Measurements from ENCODE around the gene EFCAB5. TPM values are rescaled to one million over a fixed set of nuclear protein-coding genes. Genes with fewer than 3 reads are reported as not detected.
"Not testable (repeated sequence)": the region's sequence is repeated elsewhere in the genome, so short reads cannot be mapped to it uniquely, and the experiment has no call there.

EFCAB5 gene
- not detected for total RNA-seq
- long read RNA-seq = 0 reads

DNA sequence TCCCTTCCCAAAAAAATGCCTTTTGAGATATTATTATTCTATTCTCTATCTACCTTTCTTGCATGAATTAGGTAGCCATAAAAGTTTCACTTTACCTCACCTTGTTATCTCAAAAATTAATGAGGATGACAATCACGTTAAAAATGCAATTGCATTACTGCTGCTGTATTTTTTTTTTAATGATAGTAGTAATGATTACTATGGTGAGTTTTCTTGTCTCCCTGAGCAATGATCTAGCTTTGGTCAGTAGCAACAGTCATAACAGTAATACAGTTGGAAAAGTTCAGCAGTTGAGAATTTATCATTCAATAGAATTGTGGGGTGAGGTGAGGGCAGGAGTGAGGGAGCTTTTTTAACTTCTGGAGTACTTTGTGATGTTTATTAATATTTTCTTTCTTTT lies at the start of gene EFCAB5:
Gene EFCAB5 (plus strand): TSS at position 301 of the 400 bp plus-strand sequence. CDS start 163 bp downstream, outside the sequence.
- Histone ChIP-seq H3K36me3 (no peaks in the 10 kb centered on the region), H3K27me3 (ENCODE audit: low read depth) (no peaks in the 10 kb centered on the region), H3K27ac (replicated peaks) (no peak within 1 kb of the TSS), H3K9me3 (replicated peaks) (no peaks in the 10 kb centered on the region), H3K4me3 (no peak within 1 kb of the TSS), H3K4me1 (no peaks in the 10 kb centered on the region)
- TF ChIP-seq, protein P1, sequence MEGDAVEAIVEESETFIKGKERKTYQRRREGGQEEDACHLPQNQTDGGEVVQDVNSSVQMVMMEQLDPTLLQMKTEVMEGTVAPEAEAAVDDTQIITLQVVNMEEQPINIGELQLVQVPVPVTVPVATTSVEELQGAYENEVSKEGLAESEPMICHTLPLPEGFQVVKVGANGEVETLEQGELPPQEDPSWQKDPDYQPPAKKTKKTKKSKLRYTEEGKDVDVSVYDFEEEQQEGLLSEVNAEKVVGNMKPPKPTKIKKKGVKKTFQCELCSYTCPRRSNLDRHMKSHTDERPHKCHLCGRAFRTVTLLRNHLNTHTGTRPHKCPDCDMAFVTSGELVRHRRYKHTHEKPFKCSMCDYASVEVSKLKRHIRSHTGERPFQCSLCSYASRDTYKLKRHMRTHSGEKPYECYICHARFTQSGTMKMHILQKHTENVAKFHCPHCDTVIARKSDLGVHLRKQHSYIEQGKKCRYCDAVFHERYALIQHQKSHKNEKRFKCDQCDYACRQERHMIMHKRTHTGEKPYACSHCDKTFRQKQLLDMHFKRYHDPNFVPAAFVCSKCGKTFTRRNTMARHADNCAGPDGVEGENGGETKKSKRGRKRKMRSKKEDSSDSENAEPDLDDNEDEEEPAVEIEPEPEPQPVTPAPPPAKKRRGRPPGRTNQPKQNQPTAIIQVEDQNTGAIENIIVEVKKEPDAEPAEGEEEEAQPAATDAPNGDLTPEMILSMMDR (IDR thresholded peaks at IDR 0.05; ENCODE audit: borderline replicate concordance) = no peak
- no peak for DNase-seq
- intact Hi-C loops (cut with micrococcal nuclease) = no loop called here

DNA sequence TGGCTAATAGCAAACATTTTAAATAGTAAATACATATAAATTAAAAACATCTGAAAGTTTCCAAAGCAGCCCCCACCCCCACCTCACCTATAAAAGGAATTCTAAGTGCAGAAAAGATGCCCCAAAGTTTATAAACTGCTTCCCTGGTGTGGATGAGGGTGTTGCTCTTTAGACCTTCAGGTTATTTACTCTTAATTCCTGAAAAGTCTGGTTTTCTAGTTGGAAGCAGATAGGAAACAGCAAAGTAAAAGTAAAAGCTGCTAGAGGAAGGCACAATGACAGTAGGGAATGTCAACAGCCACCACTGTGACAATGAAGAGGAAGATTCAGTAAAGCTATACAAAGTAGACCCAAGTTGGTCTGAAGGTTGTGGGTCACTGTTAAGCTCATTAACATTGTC lies 49.2 kb upstream of the EFCAB5 start:
- H3K4me1 ChIP-seq = no peaks in the 10 kb centered on the region
- H3K27me3 ChIP-seq (ENCODE audit: low read depth) = no peaks in the 10 kb centered on the region
- H3K4me3 ChIP-seq = no peak overlapping the region
- H3K9me3 ChIP-seq (replicated peaks) = peaks cover 7% of the 10 kb centered on the region
- no peak overlapping the region for H3K27ac ChIP-seq (replicated peaks)
- DNase-seq = no peak
- intact Hi-C loops (cut with micrococcal nuclease) = no loop called here
- TF ChIP-seq, protein P1 (IDR thresholded peaks at IDR 0.05; ENCODE audit: borderline replicate concordance) = no peak
- H3K36me3 ChIP-seq = no peaks in the 10 kb centered on the region

DNA sequence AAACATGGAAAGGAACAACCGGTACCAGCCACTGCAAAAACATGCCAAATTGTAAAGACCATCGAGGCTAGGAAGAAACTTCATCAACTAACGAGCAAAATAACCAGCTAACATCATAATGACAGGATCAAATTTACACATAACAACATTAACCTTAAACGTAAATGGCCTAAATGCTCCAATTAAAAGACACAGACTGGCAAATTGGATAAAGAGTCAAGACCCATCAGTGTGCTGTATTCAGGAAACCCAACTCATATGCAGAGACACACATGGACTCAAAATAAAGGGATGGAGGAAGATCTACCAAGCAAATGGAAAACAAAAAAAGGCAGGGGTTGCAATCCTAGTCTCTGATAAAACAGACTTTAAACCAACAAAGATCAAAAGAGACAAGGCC lies 44.3 kb upstream of the EFCAB5 start:
- H3K4me3 ChIP-seq; H3K36me3 ChIP-seq; DNase-seq; H3K27me3 ChIP-seq (ENCODE audit: low read depth); H3K27ac ChIP-seq (replicated peaks); H3K9me3 ChIP-seq (replicated peaks); intact Hi-C loops (cut with micrococcal nuclease); H3K4me1 ChIP-seq: not testable (repeated sequence)

DNA sequence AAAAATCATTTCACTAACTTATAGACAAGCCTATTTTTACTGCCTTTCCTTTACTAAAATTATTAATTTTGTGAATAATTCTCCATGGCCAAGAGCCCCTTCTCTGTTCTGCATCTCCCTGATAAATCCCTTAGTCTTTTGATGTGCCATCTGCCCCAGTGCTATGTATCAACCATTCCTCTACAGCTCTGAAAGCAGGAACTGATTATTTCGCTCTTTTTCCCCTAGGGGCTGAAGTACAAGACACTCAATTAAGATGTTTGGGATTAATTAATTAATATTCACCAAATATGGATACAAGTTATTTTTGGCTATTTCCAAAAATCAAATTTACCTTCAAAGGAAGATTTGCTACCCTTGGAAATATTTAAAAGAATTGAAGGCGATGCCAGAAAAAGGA lies 38.0 kb upstream of the EFCAB5 start:
- Histone ChIP-seq H3K9me3 (replicated peaks) (no peaks in the 10 kb centered on the region), H3K27ac (replicated peaks) (no peak overlapping the region), H3K4me3 (no peak overlapping the region), H3K4me1 (peaks cover 4% of the 10 kb centered on the region), H3K27me3 (ENCODE audit: low read depth) (no peaks in the 10 kb centered on the region), H3K36me3 (no peaks in the 10 kb centered on the region)
- intact Hi-C loops (cut with micrococcal nuclease) = no loop called here
- TF ChIP-seq, protein P1 (IDR thresholded peaks at IDR 0.05; ENCODE audit: borderline replicate concordance) = no peak
- DNase-seq = no peak

DNA sequence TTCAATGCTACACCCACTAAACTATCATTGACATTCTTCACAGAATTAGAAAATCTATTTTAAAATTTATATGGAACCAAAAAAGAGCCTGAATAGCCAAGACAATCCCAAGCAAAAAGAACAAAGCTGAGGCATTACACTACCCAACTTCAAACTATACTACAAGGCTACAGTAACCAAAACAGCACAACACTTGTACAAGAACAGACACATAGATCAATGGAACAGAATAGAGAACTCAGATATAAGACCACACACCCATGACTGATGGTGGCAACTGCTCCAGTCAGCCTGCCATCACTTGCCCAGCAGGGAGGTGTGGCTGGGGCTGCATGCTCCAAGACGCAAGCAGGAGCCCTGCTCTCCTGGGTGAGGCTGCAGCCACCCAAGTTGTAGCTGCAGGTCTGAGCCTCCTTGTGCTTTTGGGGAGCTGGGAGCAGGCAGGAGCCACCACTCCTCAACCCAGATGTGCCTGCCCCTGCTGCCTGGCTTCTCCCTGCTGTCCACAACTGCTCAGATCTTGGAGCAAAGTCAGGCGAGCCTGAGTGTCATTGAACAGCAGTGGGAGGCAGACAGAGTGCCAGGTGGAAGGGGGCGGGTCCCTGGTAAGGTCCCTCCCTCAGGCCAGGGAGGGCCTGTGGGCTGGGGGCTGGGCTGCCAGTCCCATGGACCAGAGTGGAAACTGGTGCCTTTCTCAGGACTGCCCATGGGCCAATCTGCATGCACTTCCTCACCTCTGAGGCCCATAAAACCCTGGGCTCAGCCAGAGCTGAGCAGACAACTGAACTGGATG lies 36.2 kb upstream of the EFCAB5 start:
- no peak overlapping the region for H3K4me3 ChIP-seq
- H3K4me1 ChIP-seq = peaks cover 15% of the 10 kb centered on the region
- TF ChIP-seq, protein P1 (IDR thresholded peaks at IDR 0.05; ENCODE audit: borderline replicate concordance) = no peak
- H3K9me3 ChIP-seq (replicated peaks) = no peaks in the 10 kb centered on the region
- no peaks in the 10 kb centered on the region for H3K27me3 ChIP-seq (ENCODE audit: low read depth)
- intact Hi-C loops (cut with micrococcal nuclease) = no loop called here
- DNase-seq = no peak
- no peak overlapping the region for H3K27ac ChIP-seq (replicated peaks)
- H3K36me3 ChIP-seq = no peaks in the 10 kb centered on the region

DNA sequence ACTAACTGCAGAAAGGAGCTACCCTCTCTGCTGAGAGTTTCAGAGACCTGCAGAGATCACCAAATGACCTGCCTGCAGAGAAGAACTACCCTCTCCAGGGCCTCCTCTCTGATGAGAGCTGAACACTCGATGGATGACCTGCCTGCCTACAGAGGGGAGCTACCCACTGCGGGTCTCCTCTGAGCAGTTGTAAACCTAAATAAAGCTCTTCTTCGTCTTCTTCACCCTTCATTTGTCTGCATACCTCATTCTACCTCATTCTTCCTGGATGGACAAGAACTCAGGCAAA lies 35.6 kb upstream of the EFCAB5 start:
- no peak overlapping the region for H3K27ac ChIP-seq (replicated peaks)
- H3K27me3 ChIP-seq (ENCODE audit: low read depth) = no peaks in the 10 kb centered on the region
- no peak for DNase-seq
- intact Hi-C loops (cut with micrococcal nuclease) = no loop called here
- H3K4me3 ChIP-seq = no peak overlapping the region
- H3K36me3 ChIP-seq = no peaks in the 10 kb centered on the region
- no peaks in the 10 kb centered on the region for H3K9me3 ChIP-seq (replicated peaks)
- peaks cover 15% of the 10 kb centered on the region for H3K4me1 ChIP-seq
- TF ChIP-seq, protein P1 (IDR thresholded peaks at IDR 0.05; ENCODE audit: borderline replicate concordance) = no peak

All from left ventricle myocardium inferior (tissue), 1 donor.